ENCODE results near the gene NKX6-2. TPM values are rescaled to one million over a fixed set of nuclear protein-coding genes. Genes with fewer than 3 reads are reported as not detected.

Gene NKX6-2
- total RNA-seq, 1 donor from 2014 or later = 2.6 TPM

GRCh38 chr10:132781556-132781955 is 4.4 kb downstream of the NKX6-2 start:
- Histone ChIP-seq H3K36me3 (ENCODE audit: control insufficient read depth, insufficient read depth, low read length) (no peaks in the 10 kb centered on the region), H3K4me3 (ENCODE audit: low read depth, low read length) (no peak overlapping the region), H3K27me3 (ENCODE audit: control insufficient read depth, insufficient read depth, low read length) (peaks cover 32% of the 10 kb centered on the region)
- no peak for DNase-seq (ENCODE audit: low read depth)
- TF ChIP-seq, protein P1, sequence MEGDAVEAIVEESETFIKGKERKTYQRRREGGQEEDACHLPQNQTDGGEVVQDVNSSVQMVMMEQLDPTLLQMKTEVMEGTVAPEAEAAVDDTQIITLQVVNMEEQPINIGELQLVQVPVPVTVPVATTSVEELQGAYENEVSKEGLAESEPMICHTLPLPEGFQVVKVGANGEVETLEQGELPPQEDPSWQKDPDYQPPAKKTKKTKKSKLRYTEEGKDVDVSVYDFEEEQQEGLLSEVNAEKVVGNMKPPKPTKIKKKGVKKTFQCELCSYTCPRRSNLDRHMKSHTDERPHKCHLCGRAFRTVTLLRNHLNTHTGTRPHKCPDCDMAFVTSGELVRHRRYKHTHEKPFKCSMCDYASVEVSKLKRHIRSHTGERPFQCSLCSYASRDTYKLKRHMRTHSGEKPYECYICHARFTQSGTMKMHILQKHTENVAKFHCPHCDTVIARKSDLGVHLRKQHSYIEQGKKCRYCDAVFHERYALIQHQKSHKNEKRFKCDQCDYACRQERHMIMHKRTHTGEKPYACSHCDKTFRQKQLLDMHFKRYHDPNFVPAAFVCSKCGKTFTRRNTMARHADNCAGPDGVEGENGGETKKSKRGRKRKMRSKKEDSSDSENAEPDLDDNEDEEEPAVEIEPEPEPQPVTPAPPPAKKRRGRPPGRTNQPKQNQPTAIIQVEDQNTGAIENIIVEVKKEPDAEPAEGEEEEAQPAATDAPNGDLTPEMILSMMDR (IDR thresholded peaks at IDR 0.05; ENCODE audit: insufficient read depth, low read length, poor library complexity, severe bottlenecking) = no peak

- DNase-seq (ENCODE audit: low read depth) = no peak
- TF ChIP-seq, protein P1 (IDR thresholded peaks at IDR 0.05; ENCODE audit: insufficient read depth, low read length, poor library complexity, severe bottlenecking) = no peak
- Histone ChIP-seq H3K36me3 (ENCODE audit: control insufficient read depth, insufficient read depth, low read length) (no peaks in the 10 kb centered on the region), H3K4me3 (ENCODE audit: low read depth, low read length) (no peak overlapping the region), H3K27me3 (ENCODE audit: control insufficient read depth, insufficient read depth, low read length) (peaks cover 27% of the 10 kb centered on the region)
Measured at GRCh38 chr10:132780356-132780755, 5.6 kb downstream of the NKX6-2 start.

- Histone ChIP-seq H3K4me3 (ENCODE audit: low read depth, low read length) (no peak overlapping the region), H3K36me3 (ENCODE audit: control insufficient read depth, insufficient read depth, low read length) (no peaks in the 10 kb centered on the region), H3K27me3 (ENCODE audit: control insufficient read depth, insufficient read depth, low read length) (peaks cover 20% of the 10 kb centered on the region)
- TF ChIP-seq, protein P1 (IDR thresholded peaks at IDR 0.05; ENCODE audit: insufficient read depth, low read length, poor library complexity, severe bottlenecking) = no peak
- no peak for DNase-seq (ENCODE audit: low read depth)
Measured at GRCh38 chr10:132779549-132780294, 6.2 kb downstream of the NKX6-2 start.

- Histone ChIP-seq H3K27me3 (ENCODE audit: control insufficient read depth, insufficient read depth, low read length) (peaks cover 4% of the 10 kb centered on the region), H3K36me3 (ENCODE audit: control insufficient read depth, insufficient read depth, low read length) (no peaks in the 10 kb centered on the region), H3K4me3 (ENCODE audit: low read depth, low read length) (no peak overlapping the region)
- DNase-seq (ENCODE audit: low read depth) = no peak
- TF ChIP-seq, protein P1 (IDR thresholded peaks at IDR 0.05; ENCODE audit: insufficient read depth, low read length, poor library complexity, severe bottlenecking) = no peak
Measured at GRCh38 chr10:132777441-132777840, 8.5 kb downstream of the NKX6-2 start.

DNA sequence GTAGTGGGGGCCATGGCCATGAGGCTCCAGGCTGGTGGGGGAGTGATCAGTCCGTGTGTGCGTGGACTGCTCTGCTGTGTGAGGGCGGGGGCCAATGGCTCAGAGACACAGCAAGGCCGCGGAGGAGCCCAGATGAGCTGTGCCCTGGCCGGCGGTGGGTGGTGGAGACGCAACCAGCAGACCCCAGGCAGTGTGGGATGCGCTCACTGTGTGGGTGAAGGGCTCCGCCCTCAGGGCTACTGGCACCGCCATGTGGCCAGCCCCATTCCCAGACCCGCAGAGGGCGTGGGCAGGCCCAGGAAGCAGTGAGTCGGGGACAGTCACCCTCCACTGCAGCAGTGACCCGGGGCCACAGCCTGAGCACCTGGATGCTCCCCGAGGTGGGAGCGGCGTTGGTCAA is 9.1 kb downstream of the NKX6-2 start:
- H3K36me3 ChIP-seq (ENCODE audit: control insufficient read depth, insufficient read depth, low read length) = no peaks in the 10 kb centered on the region
- no peak overlapping the region for H3K4me3 ChIP-seq (ENCODE audit: low read depth, low read length)
- no peak for DNase-seq (ENCODE audit: low read depth)
- H3K27me3 ChIP-seq (ENCODE audit: control insufficient read depth, insufficient read depth, low read length) = peaks cover 4% of the 10 kb centered on the region
- TF ChIP-seq, protein P1 (IDR thresholded peaks at IDR 0.05; ENCODE audit: insufficient read depth, low read length, poor library complexity, severe bottlenecking) = no peak

GRCh38 chr10:132776186-132776585 is 9.8 kb downstream of the NKX6-2 start:
- TF ChIP-seq, protein P1 (IDR thresholded peaks at IDR 0.05; ENCODE audit: insufficient read depth, low read length, poor library complexity, severe bottlenecking) = no peak
- Histone ChIP-seq H3K4me3 (ENCODE audit: low read depth, low read length) (no peak overlapping the region), H3K27me3 (ENCODE audit: control insufficient read depth, insufficient read depth, low read length) (peaks cover 4% of the 10 kb centered on the region), H3K36me3 (ENCODE audit: control insufficient read depth, insufficient read depth, low read length) (no peaks in the 10 kb centered on the region)
- DNase-seq (ENCODE audit: low read depth) = no peak

Measured in kidney epithelial cell (primary cell).